ENCODE results near the gene ACOXL.

The ACOXL gene

DNA sequence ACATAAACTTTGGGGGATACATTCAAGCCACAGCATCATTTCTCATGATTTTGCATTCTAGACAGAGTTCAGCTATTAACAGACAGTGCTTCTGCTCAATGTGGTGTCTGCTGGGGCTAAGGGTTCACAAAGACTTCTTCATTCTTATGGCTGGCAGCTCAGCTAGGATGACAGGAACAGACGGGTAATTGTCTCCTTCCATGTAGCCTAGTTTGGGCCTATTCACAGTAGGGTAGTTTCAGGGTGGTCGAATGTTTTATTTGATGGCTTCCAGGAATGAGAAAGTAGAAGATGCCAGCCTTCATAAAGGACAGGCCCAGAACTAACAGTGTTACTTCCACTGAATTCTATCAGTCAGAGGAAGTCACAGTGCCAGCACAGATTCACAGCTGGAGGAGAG, 362.3 kb downstream of the ACOXL start:
- TF ChIP-seq, protein P1, sequence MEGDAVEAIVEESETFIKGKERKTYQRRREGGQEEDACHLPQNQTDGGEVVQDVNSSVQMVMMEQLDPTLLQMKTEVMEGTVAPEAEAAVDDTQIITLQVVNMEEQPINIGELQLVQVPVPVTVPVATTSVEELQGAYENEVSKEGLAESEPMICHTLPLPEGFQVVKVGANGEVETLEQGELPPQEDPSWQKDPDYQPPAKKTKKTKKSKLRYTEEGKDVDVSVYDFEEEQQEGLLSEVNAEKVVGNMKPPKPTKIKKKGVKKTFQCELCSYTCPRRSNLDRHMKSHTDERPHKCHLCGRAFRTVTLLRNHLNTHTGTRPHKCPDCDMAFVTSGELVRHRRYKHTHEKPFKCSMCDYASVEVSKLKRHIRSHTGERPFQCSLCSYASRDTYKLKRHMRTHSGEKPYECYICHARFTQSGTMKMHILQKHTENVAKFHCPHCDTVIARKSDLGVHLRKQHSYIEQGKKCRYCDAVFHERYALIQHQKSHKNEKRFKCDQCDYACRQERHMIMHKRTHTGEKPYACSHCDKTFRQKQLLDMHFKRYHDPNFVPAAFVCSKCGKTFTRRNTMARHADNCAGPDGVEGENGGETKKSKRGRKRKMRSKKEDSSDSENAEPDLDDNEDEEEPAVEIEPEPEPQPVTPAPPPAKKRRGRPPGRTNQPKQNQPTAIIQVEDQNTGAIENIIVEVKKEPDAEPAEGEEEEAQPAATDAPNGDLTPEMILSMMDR (IDR thresholded peaks at IDR 0.05; ENCODE audit: insufficient read depth, missing control alignments): no peak
- FAIRE-seq (no peak), DNase-seq (ENCODE audit: insufficient read length, low spot score) (no peak)

DNA sequence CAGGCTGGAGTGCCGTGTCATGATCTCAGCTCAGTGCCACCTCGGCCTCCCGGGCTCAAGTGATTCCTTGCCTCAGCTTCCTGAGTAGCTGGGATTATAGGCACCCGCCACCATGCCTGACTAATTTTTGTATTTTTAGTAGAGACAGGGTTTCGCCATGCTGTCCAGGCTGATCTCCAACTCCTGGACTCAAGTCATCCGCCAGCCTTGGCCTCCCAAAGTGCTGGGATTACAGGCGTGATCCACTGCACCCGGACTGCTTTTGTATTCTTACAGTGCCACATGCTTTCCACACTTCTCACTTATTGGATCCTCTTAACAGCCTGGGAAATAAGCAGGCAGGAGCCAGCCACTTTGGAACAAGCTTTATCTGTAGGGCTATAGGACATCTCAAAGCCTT, 363.1 kb downstream of the ACOXL start:
- TF ChIP-seq, protein P1 (IDR thresholded peaks at IDR 0.05; ENCODE audit: insufficient read depth, missing control alignments): no peak
- no peak for DNase-seq (ENCODE audit: insufficient read length, low spot score)
- FAIRE-seq: no peak

DNA sequence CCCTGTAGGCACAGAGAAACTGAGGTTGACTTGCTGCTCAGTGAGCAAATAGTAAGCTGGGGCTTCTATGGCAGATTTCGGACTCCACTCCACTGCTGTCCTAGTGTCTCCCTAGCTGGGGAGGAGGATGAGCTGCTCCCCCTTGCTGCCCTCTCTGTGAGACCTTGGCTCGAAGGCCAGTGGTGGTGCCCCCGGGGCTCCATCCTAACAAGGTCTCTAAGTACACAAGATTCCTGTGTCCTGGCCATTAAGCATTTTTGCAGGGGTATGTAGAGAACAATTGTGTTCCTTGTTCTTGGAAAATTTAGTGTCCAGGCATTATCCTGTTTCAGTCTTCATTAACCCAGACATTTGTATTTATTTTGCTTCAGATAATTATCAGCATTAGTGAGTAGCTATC, 367.0 kb downstream of the ACOXL start:
- FAIRE-seq: no peak

DNA sequence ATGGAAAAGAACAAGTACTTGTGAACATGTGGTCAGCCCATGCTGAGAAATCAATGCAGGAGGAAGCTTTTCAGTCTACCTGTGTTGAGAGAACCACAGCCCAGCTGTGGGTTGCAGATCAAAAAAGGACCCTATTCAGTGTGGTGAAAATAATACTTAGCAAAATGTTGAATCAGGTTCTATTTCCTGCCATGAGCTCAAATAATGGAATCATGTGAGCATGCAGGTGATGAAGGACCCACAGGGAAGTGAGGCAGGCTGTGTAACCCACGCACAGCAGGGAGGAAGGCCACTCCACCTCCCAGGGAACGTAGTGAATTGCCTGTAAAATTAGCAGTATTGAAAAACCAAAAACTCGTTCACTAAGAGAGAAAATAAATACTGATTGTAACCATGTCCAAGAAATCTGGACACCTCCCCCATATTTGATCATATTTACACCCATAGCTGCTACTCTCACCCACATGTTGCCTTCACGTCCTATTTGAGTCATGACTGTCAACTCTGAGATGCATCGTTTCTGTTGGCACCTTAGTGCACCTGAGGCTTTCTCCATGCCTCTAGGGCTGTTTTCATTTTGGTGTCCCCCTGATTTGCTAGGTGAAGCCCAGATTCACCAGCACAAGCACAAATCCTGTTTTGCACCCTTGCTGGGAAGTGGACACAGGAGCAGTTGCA, 367.9 kb downstream of the ACOXL start:
- TF ChIP-seq, protein P1 (IDR thresholded peaks at IDR 0.05; ENCODE audit: insufficient read depth, missing control alignments): no peak
- FAIRE-seq (no peak), DNase-seq (ENCODE audit: insufficient read length, low spot score) (no peak)

More for the DNA sequence above, 367.0 kb downstream of the ACOXL start:
- TF ChIP-seq, protein P1 (IDR thresholded peaks at IDR 0.05; ENCODE audit: insufficient read depth, missing control alignments): no peak
- no peak for DNase-seq (ENCODE audit: insufficient read length, low spot score)

DNA sequence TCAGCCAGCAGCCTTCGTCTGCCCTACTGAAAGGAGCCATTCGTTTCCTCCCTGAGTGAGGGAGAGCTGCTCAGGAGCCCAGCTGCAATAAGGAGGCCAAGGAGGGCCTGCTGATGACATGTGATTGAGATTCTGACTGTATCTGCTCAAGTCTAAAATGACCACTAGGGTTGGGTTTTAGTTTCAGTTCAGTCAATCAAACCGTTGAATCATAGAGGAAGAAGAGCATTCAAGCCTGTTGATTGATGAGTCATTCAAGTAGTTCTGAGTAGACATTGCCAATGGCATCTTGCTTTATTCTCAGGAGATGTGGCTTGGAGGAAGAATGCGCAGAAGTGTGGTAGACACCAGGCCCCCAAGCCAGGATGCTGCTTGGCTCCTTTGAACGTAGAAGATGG, 368.4 kb downstream of the ACOXL start:
- no peak for FAIRE-seq

DNA sequence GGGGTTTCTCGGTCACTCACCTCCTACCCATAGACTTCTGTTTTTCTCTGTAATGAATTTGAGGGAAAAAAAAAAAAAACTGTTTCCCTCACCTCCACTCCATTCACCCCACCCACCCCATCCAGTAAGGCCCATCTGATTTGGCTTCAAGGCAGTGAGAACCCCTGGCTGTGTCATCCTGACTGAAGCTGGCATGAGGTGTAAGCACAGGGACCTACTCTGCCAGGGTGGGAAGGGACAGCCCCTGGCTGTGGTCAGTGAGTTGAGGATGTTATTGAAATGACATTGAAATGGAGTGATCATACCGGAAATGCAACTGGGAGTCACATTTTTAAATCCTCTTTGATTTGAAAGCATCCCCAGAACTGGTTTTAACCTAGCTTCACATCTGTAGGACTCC, 369.2 kb downstream of the ACOXL start:
- TF ChIP-seq, protein P1 (IDR thresholded peaks at IDR 0.05; ENCODE audit: insufficient read depth, missing control alignments): no peak
- no peak for FAIRE-seq
- no peak for DNase-seq (ENCODE audit: insufficient read length, low spot score)

More for the DNA sequence above, 368.4 kb downstream of the ACOXL start:
- no peak for DNase-seq (ENCODE audit: insufficient read length, low spot score)
- TF ChIP-seq, protein P1 (IDR thresholded peaks at IDR 0.05; ENCODE audit: insufficient read depth, missing control alignments): no peak

DNA sequence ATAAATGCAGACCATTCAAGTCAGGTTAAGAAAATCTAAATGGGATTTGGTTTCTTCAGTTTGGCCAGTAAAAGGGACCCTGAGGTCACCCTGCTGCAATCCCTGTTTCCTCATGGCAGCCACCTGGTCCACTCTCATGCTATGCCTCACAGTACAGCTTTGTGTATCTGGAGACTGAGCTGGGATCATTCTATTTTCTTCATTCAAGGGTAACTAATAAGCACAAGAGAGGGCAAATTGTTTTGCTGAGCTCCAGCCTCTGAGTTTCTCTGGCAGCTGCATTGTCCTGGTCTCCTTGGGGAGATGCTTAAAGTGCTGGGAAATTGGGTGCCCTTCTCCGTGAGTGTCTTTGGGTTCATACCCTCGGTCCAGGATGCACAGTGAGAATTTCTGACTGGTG, 369.8 kb downstream of the ACOXL start:
- TF ChIP-seq, protein P1 (IDR thresholded peaks at IDR 0.05; ENCODE audit: insufficient read depth, missing control alignments): no peak
- DNase-seq (ENCODE audit: insufficient read length, low spot score): no peak
- no peak for FAIRE-seq
